ENCODE data around the gene SYNPO2. TPM values are rescaled to one million over a fixed set of nuclear protein-coding genes. Genes with fewer than 3 reads are reported as not detected.

The SYNPO2 gene
- total RNA-seq, 2 experiments from 2014 or later = 0.13 to 0.18 TPM

DNA sequence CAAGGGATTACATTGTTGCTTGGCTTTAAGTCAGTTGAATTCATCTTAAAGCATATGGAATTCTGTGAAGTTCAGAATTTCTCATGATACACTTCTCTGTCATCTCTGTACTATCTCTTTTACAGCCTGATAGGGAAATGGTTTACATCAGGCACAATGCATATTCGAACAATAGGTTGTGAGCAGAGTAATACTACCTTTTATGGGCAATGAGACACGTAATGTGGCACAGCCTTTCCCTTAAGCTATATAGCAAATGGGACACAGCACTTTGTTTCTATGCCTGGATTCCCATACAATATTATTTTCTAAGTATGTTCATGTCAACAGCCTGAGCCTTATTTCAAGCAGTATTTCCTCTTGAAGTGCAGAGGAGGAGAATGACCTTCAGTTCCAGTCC lies 58.4 kb downstream of the SYNPO2 start:
- Mint-ChIP-seq H3K27ac (no peak overlapping the region), H3K36me3 (ENCODE audit: low read depth) (no peaks in the 10 kb centered on the region), H3K4me3 (no peak overlapping the region), H3K4me1 (ENCODE audit: low read depth) (no peaks in the 10 kb centered on the region), H3K27me3 (peaks cover 3% of the 10 kb centered on the region), H3K9me3 (no peaks in the 10 kb centered on the region)
- TF ChIP-seq, protein P1, sequence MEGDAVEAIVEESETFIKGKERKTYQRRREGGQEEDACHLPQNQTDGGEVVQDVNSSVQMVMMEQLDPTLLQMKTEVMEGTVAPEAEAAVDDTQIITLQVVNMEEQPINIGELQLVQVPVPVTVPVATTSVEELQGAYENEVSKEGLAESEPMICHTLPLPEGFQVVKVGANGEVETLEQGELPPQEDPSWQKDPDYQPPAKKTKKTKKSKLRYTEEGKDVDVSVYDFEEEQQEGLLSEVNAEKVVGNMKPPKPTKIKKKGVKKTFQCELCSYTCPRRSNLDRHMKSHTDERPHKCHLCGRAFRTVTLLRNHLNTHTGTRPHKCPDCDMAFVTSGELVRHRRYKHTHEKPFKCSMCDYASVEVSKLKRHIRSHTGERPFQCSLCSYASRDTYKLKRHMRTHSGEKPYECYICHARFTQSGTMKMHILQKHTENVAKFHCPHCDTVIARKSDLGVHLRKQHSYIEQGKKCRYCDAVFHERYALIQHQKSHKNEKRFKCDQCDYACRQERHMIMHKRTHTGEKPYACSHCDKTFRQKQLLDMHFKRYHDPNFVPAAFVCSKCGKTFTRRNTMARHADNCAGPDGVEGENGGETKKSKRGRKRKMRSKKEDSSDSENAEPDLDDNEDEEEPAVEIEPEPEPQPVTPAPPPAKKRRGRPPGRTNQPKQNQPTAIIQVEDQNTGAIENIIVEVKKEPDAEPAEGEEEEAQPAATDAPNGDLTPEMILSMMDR (IDR thresholded peaks at IDR 0.05) = no peak
- intact Hi-C loops (cut with micrococcal nuclease) = no loop called here
- POLR2A ChIA-PET = no interaction called here
- CTCF ChIA-PET = interaction anchor here (1.2 kb wide), 1 partner anchor 177 kb away, joined by 3 read pairs; no protein-coding TSS in a partner anchor
- DNase-seq (no peak), ATAC-seq (no peak)

DNA sequence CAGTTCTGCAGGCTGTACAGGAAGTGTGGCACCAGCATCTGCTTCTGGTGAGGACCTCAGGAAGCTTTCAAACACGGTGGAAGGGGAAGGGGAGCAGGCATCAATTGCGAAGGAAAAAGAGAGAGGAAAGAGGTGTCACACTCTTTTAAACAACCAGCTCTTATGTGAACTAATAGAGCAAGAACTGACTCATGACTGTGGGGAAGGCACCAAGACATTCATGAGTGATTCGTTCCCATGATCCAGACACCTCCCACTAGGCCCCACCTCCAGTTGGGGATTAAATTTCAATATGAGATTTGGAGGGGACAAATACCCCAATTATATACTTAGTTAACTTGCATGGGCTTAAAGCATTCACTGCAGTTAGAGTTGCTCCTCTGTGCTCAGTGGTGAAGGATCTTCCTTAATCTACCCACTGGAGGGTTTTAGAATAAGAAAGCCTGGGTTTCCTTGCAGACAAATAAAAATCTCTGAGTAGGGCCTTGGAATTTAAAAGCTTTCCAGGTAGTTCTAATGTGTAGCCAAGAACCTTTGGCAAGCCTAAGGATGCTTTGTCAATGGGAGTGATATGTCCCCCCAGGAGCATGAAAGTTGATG lies 60.0 kb downstream of the SYNPO2 start:
- H3K36me3 Mint-ChIP-seq (ENCODE audit: low read depth) = no peaks in the 10 kb centered on the region
- DNase-seq = no peak
- no peak overlapping the region for H3K4me3 Mint-ChIP-seq
- intact Hi-C loops (cut with micrococcal nuclease) = no loop called here
- CTCF ChIA-PET = no interaction called here
- H3K9me3 Mint-ChIP-seq = no peaks in the 10 kb centered on the region
- no peak overlapping the region for H3K27ac Mint-ChIP-seq
- peaks cover 1% of the 10 kb centered on the region for H3K27me3 Mint-ChIP-seq
- H3K4me1 Mint-ChIP-seq (ENCODE audit: low read depth) = no peaks in the 10 kb centered on the region
- ATAC-seq = no peak
- TF ChIP-seq, protein P1 (IDR thresholded peaks at IDR 0.05) = no peak
- POLR2A ChIA-PET = no interaction called here

DNA sequence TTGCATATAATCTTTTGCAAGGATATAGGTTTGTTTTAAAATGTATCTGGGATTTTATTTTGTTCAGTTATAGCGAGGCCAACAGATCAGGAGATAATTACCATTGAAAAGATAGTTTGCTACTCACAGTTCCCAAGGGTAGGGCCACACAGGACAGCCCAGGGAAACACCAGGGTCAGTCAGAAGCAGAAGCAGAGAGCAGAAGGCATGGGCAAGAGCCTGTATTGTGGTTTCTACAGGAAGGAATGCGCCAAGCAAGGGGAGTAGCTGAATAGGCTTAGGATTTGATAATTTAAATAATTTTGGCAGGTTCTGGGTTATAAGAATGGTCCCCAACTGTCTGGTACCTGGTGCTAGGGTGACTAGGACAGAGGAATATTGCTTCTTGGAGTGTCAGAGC lies 61.6 kb downstream of the SYNPO2 start:
- H3K4me3 Mint-ChIP-seq = no peak overlapping the region
- ChIA-PET POLR2A (no interaction called here), CTCF (no interaction called here)
- no peak overlapping the region for H3K27ac Mint-ChIP-seq
- no peaks in the 10 kb centered on the region for H3K36me3 Mint-ChIP-seq (ENCODE audit: low read depth)
- intact Hi-C loops (cut with micrococcal nuclease) = no loop called here
- H3K27me3 Mint-ChIP-seq = peaks cover 4% of the 10 kb centered on the region
- no peak for ATAC-seq
- DNase-seq = no peak
- H3K4me1 Mint-ChIP-seq (ENCODE audit: low read depth) = no peaks in the 10 kb centered on the region
- TF ChIP-seq, protein P1 (IDR thresholded peaks at IDR 0.05) = no peak
- H3K9me3 Mint-ChIP-seq = no peaks in the 10 kb centered on the region

- ChIA-PET POLR2A (no interaction called here), CTCF (no interaction called here)
- DNase-seq (no peak), ATAC-seq (no peak)
- H3K9me3 Mint-ChIP-seq = no peaks in the 10 kb centered on the region
- no peaks in the 10 kb centered on the region for H3K36me3 Mint-ChIP-seq (ENCODE audit: low read depth)
- no peaks in the 10 kb centered on the region for H3K4me1 Mint-ChIP-seq (ENCODE audit: low read depth)
- no peak overlapping the region for H3K4me3 Mint-ChIP-seq
- TF ChIP-seq, protein P1 (IDR thresholded peaks at IDR 0.05) = no peak
- peaks cover 4% of the 10 kb centered on the region for H3K27me3 Mint-ChIP-seq
- intact Hi-C loops (cut with micrococcal nuclease) = no loop called here
- H3K27ac Mint-ChIP-seq = no peak overlapping the region
These were observed 62.4 kb downstream of the SYNPO2 start for GRCh38 chr4:118950929-118951570.

DNA sequence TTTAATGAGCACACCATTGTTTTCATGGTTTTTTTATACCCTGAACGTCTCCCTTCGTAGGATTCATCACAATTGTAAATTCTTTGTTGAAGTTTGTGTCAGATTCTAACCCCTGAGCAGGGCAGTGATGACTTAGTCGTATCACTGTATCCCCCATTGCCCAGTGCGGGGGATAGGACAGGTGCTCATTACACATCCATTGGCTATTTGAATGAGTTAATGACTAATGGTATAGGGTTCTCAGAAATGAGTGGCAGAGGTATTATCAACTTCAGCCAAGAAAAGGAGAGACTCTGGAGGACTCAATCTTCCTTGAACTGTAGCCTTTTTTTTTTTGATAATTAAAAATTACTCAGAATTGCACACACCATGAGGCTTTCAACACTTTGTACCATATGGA lies 64.6 kb downstream of the SYNPO2 start:
- ChIA-PET CTCF (no interaction called here), POLR2A (no interaction called here)
- no peak overlapping the region for H3K27ac Mint-ChIP-seq
- no peak overlapping the region for H3K4me3 Mint-ChIP-seq
- DNase-seq = no peak
- intact Hi-C loops (cut with micrococcal nuclease) = no loop called here
- H3K4me1 Mint-ChIP-seq (ENCODE audit: low read depth) = no peaks in the 10 kb centered on the region
- no peak for ATAC-seq
- H3K36me3 Mint-ChIP-seq (ENCODE audit: low read depth) = no peaks in the 10 kb centered on the region
- H3K27me3 Mint-ChIP-seq = peaks cover 3% of the 10 kb centered on the region
- TF ChIP-seq, protein P1 (IDR thresholded peaks at IDR 0.05) = no peak
- no peaks in the 10 kb centered on the region for H3K9me3 Mint-ChIP-seq
